Upper lobe of right lung (tissue), 1 donor: Measurements from ENCODE around the gene GALE. TPM values are rescaled to one million over a fixed set of nuclear protein-coding genes. Genes with fewer than 3 reads are reported as not detected.

Source experiments
- ATAC-seq: fragments of 200-7000 bp; cut with Tn5 transposase; one replicate; pipeline ENCODE4 v1.9.1; 2020; ENCODE audit warnings: mild to moderate bottlenecking, moderate library complexity
- DNase-seq: peaks from one replicate; pipeline ENCODE4 v3.0.0-alpha.2; 2020
- H3K27ac ChIP-seq: fragments of 200-600 bp; one replicate; pipeline ENCODE4 v1.8.0; 2022
- H3K27me3 ChIP-seq: fragments of 200-600 bp; one replicate; pipeline ENCODE4 v1.8.0; 2022; ENCODE audit warnings: mild to moderate bottlenecking
- H3K36me3 ChIP-seq: fragments of 200-600 bp; one replicate; pipeline ENCODE4 v1.8.0; 2022
- H3K4me1 ChIP-seq: fragments of 200-600 bp; one replicate; pipeline ENCODE4 v1.8.0; 2022
- H3K4me3 ChIP-seq: fragments of 200-600 bp; one replicate; pipeline ENCODE4 v1.8.0; 2022; ENCODE audit warnings: mild to moderate bottlenecking
- H3K9me3 ChIP-seq: fragments of 200-600 bp; one replicate; pipeline ENCODE4 v1.8.0; 2022
- intact Hi-C: fragments of 100-400 bp; cut with DNase I; formaldehyde crosslinking; loops from one replicate; pipeline ENCODE4 v1.11.0; 2022
- total RNA-seq: library from RNA; stranded (reverse); fragmentation: NEBNext Ultra II Directional; extraction: Animal tissue kit (Norgen Biotek cat#: 25700); gene quantifications from one replicate; pipeline ENCODE4 v1.2.1, GENCODE V29; 2021
- TF ChIP-seq, protein P1 (sequence below): fragments of 200-600 bp; IDR thresholded peaks from one replicate; pipeline ENCODE4 v1.8.0; 2022; ENCODE audit warnings: antibody characterized with exemption
- donor health status: DM: no; HTN: yes; CAD: no; lungs with severe emphysema.

Gene GALE
- total RNA-seq, 1 donor from 2014 or later = 62.9 TPM

DNA sequence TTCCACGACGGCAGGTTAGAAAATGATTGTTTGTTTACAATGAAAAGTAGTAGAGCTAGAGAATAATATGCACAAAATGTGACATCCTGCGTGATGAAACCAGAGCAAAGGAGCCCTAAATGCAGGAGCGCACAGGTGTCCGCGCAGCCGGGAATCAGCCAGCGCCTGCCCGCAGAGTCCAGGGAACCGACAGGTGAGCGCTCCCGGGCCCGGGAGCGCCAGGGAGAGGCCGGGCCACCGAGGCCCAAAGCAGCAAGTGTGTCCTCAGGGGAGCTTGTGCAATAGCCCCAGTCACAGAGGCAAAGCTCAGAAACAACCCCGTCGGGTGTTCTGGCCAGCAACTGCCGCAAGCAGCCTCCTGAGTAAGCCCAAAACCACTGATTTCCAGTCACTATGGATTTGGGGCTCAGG lies 789 bp upstream of the GALE start:
- H3K9me3 ChIP-seq = no peaks in the 10 kb centered on the region
- H3K4me3 ChIP-seq = peak overlapping the region; percentile 86
- TF ChIP-seq, protein P1, sequence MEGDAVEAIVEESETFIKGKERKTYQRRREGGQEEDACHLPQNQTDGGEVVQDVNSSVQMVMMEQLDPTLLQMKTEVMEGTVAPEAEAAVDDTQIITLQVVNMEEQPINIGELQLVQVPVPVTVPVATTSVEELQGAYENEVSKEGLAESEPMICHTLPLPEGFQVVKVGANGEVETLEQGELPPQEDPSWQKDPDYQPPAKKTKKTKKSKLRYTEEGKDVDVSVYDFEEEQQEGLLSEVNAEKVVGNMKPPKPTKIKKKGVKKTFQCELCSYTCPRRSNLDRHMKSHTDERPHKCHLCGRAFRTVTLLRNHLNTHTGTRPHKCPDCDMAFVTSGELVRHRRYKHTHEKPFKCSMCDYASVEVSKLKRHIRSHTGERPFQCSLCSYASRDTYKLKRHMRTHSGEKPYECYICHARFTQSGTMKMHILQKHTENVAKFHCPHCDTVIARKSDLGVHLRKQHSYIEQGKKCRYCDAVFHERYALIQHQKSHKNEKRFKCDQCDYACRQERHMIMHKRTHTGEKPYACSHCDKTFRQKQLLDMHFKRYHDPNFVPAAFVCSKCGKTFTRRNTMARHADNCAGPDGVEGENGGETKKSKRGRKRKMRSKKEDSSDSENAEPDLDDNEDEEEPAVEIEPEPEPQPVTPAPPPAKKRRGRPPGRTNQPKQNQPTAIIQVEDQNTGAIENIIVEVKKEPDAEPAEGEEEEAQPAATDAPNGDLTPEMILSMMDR = no peak
- H3K4me1 ChIP-seq = peaks cover 23% of the 10 kb centered on the region
- peak overlapping the region; percentile 98 for H3K27ac ChIP-seq
- intact Hi-C loops = no loop called here
- H3K36me3 ChIP-seq = peaks cover 25% of the 10 kb centered on the region
- peak; percentile 3 for ATAC-seq
- no peaks in the 10 kb centered on the region for H3K27me3 ChIP-seq
- DNase-seq = peak; percentile 83

- Histone ChIP-seq H3K36me3 (peaks cover 32% of the 10 kb centered on the region), H3K27ac (peak overlapping the region; percentile 98), H3K9me3 (no peaks in the 10 kb centered on the region), H3K4me3 (peak overlapping the region; percentile 86), H3K4me1 (peaks cover 23% of the 10 kb centered on the region), H3K27me3 (no peaks in the 10 kb centered on the region)
- DNase-seq (peak; percentile 94), ATAC-seq (peak; percentile 78)
- TF ChIP-seq, protein P1 = no peak
- intact Hi-C loops = no loop called here
Measured at GRCh38 chr1:23799570-23800399, 769 bp downstream of the GALE start.

- DNase-seq = no peak
- no peaks in the 10 kb centered on the region for H3K27me3 ChIP-seq
- no peaks in the 10 kb centered on the region for H3K9me3 ChIP-seq
- H3K4me3 ChIP-seq = peak overlapping the region; percentile 86
- peak overlapping the region; percentile 98 for H3K27ac ChIP-seq
- TF ChIP-seq, protein P1 = no peak
- H3K36me3 ChIP-seq = peaks cover 38% of the 10 kb centered on the region
- no peak for ATAC-seq
- intact Hi-C loops = no loop called here
- H3K4me1 ChIP-seq = peaks cover 23% of the 10 kb centered on the region
Measured at GRCh38 chr1:23799255-23799569, 1.3 kb downstream of the GALE start.

DNA sequence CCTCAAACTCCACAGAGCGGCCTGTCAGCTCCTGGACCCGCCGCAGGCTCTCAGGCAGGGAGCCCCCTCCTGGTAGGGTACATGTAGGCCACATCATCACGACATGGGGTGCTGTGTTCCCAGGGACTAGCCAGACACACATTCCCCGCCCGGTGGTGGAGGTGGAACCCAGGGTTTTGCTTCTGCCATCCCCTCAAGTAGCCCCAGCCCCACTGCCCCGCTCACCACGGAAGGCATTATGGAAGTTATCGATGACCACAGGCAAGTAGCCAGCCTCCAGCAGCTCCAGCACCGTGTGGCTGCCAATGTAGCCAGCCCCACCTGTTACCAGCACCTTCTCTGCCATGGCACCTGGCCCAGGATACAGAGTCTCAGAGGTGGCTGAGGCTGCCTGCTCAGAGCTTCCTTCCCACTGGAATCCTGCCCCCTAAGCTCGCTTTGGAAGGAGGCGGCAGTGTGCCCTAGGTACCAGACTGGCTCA lies 1.9 kb downstream of the GALE start:
- Histone ChIP-seq H3K4me1 (peaks cover 24% of the 10 kb centered on the region), H3K27ac (peak overlapping the region; percentile 98), H3K27me3 (no peaks in the 10 kb centered on the region), H3K36me3 (peaks cover 38% of the 10 kb centered on the region), H3K9me3 (no peaks in the 10 kb centered on the region), H3K4me3 (peak overlapping the region; percentile 86)
- intact Hi-C loops = no loop called here
- TF ChIP-seq, protein P1 = peak; percentile 7
- DNase-seq (peak; percentile 68), ATAC-seq (no peak)

- peaks cover 43% of the 10 kb centered on the region for H3K36me3 ChIP-seq
- H3K4me3 ChIP-seq = no peak overlapping the region
Measured at GRCh38 chr1:23797478-23798448, 2.8 kb downstream of the GALE start.

More at GRCh38 chr1:23797478-23798448, 2.8 kb downstream of the GALE start:
- peak overlapping the region; percentile 11 for H3K27ac ChIP-seq
- ATAC-seq (no peak), DNase-seq (no peak)
- H3K4me1 ChIP-seq = peaks cover 33% of the 10 kb centered on the region
- no peaks in the 10 kb centered on the region for H3K9me3 ChIP-seq
- intact Hi-C loops = no loop called here
- H3K27me3 ChIP-seq = no peaks in the 10 kb centered on the region
- TF ChIP-seq, protein P1 = no peak
